HG03135 (cell line): Measurements from ENCODE around the gene VPS11.

Experiments
- ATAC-seq: cut with Tn5 transposase; IDR thresholded peaks from one replicate; pipeline ENCODE4 v1.9.1; 2021; ENCODE audit warnings: mild to moderate bottlenecking, moderate library complexity; ENCODE audit not compliant: unreplicated experiment

VPS11 gene

GRCh38 chr11:119078675-119079420, 11.2 kb downstream of the VPS11 start:
- no peak for ATAC-seq

DNA sequence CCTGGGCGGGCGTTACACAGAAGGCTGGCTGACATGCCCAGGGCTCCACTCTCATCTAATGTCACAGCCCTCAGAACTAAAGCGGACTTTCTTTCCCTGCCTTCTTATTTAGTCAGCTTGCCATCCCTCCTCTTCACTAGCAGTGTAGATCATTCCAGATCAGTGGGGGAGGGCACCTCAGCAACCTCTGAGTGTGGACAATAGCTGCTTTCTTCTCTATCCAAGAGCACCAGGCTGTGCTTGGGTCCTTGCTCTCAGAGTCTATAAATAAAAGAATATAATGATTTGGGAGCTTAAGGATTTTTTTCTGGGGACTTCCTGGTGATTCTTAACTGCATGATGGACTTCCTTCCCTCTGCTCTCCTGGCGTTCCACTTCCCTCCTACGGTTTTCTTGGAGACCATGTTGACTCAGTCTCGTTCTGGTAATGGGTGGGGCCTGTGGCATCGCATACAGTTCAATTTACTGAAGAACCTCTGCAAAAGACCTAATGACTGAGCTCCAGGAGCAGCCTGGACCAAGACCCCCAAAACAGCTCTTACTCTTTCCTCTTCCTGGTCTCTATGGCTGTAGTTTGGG, 14.2 kb downstream of the VPS11 start:
- ATAC-seq: no peak

- ATAC-seq: peak; percentile 84
Observed at GRCh38 chr11:119084663-119085436, 17.2 kb downstream of the VPS11 start, which contains the start of gene HMBS. Gene HMBS, plus strand, starts transcription at chr11:119084881. Its CDS starts 153 bp downstream, at chr11:119085034.

DNA sequence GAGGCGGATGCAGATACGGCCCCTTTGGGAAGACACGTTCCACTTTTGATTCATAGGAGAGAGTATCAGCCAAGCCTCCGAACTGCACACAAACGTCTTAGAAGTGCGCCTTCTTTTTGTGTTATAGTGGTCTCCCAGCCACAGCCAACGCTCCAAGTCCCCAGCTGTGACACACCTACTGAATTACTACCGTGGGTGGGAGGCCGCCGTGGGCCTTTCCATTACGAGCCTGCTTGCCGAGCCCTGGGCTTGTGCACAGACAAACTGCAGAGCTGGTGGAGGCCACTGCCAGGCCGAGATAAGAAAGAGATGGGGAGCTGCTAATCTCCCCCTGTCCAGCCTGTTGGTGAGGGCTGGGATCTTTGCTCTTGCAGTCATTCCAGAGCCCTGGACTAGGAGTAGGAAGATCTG, 17.8 kb downstream of the VPS11 start:
- ATAC-seq: no peak

DNA sequence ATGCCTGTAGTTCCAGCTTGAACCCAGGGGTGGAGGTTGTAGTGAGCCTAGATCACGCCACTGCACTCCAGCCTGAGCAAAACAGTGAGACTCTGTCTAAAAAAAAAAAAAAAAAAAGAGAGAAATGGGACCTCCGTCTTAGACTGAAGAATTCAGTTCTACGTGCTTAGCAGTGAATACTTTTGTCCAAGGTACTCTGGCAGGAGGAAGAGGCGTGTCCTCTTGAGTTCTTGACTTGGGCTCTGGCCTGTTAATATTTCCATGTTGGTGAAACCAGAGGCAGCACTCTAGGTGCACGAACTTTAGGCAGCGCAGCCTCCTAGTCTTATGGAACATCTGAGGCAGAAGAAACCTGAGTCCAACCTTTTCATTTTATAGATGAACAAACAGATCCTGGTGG, 19.5 kb downstream of the VPS11 start:
- no peak for ATAC-seq

DNA sequence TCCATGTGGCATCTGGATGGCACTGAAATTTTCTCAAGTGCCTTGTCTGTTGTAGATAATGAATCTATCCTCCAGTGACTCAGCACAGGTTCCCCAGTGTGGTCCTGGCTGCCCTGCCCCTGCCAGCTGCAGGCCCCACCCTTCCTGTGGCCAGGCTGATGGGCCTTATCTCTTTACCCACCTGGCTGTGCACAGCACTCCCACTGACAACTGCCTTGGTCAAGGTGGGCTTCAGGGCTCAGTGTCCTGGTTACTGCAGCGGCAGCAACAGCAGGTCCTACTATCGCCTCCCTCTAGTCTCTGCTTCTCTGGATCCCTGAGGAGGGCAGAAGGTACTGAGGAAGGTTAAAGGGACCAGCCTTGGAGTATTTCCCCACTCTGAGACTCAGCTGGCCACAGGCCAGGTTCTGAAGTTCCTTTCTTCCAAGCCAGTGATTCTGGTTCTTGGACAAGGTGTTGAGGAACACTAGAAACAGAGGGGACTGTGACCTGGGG, 20.2 kb downstream of the VPS11 start:
- no peak for ATAC-seq

- no peak for ATAC-seq
Observed at GRCh38 chr11:119088406-119088805, 20.8 kb downstream of the VPS11 start.

GRCh38 chr11:119089319-119089718, 21.7 kb downstream of the VPS11 start:
- no peak for ATAC-seq

- no peak for ATAC-seq
Observed at GRCh38 chr11:119091178-119091577, 23.6 kb downstream of the VPS11 start.

DNA sequence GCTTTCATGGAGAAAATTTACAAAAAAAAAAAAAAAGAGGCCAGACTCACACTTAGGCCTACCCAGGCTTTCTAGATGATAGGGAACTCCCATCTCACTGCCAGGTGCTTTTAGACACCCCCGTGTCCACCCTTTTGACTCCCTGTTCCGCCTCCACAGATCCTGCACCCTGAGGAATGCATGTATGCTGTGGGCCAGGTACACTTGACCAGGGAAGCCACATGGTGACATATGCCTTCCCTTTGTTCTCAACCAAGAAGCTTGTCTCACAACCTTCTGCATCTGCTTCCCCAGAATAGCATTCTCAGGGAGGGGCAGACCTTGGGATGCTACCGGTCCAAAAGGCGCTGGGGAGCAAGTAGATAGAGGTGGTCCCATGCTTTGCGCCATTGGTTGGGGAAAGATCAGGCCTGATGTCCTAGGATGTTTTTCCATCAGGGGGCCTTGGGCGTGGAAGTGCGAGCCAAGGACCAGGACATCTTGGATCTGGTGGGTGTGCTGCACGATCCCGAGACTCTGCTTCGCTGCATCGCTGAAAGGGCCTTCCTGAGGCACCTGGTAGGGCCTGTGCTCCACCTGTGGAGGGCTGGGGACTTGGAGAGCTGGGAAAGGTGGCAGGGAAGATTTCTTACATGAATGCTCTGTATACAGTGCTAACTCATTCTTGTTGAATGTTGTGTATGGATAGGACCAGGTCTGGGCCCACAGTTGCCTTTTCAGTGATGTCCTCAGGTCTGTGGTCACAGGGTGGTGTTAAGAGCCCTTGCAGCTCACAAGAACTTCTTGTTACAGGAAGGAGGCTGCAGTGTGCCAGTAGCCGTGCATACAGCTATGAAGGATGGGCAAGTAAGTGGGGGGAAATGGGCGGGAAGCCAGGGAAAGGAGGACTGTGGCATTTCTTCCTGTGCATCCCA, 24.6 kb downstream of the VPS11 start:
- no peak for ATAC-seq

DNA sequence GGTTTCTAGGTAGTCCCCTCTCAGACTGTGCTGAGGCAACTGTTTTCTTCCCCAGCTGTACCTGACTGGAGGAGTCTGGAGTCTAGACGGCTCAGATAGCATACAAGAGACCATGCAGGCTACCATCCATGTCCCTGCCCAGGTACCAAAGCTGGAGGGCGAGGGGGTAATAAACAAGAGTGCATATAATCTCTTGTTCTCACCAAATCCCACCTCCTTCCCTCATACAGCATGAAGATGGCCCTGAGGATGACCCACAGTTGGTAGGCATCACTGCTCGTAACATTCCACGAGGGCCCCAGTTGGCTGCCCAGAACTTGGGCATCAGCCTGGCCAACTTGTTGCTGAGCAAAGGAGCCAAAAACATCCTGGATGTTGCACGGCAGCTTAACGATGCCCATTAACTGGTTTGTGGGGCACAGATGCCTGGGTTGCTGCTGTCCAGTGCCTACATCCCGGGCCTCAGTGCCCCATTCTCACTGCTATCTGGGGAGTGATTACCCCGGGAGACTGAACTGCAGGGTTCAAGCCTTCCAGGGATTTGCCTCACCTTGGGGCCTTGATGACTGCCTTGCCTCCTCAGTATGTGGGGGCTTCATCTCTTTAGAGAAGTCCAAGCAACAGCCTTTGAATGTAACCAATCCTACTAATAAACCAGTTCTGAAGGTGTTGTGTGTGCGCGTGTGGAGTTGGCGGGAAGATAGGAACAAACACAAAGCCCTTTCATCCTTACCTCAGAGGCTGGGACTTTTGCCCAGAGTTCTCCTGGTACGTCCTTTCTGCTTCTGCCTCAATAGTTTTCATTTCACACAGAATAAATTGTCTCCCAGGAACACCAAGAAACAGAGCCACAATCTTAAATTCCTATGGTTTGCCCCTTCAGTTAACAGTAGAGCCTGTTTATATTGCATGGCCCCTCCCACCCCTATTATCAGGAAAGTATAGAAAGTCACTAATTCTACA, 25.5 kb downstream of the VPS11 start:
- ATAC-seq: no peak

GRCh38 chr11:119093942-119094815, 26.6 kb downstream of the VPS11 start:
- no peak for ATAC-seq

GRCh38 chr11:119094816-119095065, 27.1 kb downstream of the VPS11 start:
- ATAC-seq: peak; percentile 29

DNA sequence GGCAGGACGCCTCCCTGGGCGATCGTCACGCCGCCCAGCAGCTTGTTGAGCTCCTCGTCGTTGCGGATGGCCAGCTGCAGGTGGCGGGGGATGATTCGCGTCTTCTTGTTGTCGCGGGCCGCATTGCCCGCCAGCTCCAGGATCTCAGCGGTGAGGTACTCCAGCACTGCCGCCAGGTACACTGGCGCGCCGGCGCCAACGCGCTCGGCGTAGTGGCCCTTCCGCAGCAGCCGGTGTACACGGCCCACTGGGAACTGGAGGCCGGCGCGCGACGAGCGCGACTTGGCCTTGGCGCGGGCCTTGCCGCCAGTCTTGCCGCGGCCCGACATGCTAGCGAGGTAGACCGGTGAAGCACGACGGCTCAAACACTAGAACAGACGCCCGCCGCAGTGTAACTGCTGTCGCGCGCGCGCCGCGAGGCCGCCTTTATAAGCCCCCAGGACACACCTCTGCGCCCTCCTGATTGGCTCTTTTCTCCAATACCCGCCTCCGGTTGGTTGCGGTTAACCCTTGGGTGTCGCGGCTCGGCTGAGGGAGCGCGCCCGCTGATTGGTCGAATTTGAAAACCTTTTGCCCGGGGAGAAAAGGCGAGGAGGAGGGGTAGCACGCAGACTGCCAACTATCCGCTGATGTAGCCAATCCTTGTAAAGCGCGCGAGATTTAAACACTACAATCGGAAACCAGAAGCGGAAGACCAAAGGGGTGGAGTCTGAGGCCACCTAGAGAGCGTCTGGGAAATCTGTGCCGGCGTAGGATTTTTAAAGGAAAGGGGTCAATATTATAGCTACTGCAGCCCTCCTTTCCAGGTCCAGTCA, 27.7 kb downstream of the VPS11 start:
- peak; percentile 76 for ATAC-seq

DNA sequence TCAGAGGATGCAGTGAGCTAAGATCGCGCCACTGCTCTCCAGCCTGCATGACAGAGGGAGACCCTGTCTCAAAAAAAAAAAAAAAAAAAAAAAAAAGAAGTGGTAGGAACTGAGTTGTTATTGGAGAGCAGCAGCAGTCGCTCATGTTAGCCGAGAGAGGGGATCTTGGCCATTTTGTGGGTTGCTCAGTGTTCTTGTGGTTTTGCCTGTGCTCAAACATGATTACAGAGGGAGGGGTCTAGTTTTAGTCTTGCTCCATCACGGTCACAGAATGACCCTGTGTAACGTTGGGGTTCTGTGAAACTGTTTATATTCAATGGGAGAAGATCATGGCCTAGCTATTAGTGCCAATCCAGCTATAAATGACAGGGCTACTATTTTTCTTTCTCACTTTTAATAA, 32.1 kb downstream of the VPS11 start:
- no peak for ATAC-seq

DNA sequence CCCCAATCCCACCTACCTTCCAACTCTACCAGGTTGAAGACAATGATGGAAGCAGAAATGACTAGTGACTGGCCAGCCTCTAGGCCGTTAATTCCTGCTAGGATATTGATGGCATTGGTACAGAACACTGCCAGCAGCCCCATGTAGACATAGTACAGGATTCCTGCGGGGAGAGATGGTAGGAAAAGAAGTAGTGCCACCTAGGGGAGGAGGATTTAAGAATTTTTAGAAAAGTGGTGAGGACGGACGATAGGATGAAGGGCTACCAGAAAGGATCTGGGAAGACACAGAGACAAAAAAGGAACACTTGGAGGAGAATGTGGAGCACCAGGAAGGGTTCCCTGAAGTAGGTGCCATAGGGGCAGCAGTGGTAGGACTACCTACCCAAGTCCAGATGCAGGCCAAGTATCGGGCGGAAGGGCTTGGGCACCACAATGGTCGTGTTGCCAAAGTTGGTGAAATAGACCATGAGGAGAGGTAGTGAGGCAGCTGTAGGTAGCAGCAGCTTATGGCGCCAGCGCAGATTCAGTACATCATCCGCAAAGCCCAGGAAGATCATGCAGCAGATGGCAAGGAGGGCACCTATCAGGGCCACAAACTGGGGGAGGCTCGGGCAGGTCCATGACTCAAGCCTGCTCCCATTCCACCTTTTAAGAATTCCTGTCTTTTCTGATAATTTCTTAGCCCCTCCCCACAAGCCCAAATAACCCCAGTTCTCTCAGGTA, 32.8 kb downstream of the VPS11 start:
- ATAC-seq: no peak

DNA sequence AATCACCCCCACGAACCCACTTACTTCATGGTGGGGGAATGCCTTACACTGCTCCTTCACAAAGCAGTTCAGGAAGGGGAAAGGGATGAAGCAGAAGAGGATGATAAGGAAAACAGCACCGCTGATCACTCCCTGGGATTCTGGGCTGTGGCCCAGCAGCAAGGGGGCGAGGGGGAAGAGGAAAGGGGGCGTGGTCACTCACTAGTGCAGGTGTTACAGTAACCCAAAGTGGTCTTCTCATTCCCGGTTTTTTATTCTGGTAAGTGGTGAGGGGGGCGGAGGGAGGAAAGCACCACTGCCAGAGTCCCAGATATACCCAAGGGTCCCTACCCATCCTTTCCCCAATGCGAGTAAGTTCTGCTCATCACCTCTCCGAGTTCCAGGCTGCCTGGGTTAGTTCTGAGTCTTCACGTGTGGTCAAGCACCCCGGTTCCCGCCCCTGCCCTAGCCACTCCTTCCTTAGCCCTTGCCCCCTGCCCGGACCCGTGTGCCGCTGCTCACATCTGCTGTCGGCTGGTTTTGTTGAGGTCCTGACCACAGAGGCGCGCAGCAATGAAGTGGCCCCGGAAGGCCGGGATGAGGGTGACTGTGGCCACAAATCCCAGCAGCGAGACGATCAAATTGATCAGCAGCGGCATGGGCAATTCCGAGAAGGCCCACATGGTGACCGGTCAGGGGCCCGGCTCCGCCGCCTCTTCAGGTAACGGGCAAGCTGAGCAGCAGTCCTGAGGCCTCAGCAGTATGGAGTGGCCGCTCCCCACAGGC, 33.6 kb downstream of the VPS11 start:
- peak; percentile 26 for ATAC-seq
